Psoas muscle (tissue), 8 donors: ENCODE results near the gene TYMS. TPM values are rescaled to one million over a fixed set of nuclear protein-coding genes. Genes with fewer than 3 reads are reported as not detected.
A peak's percentile ranks its signal among the peaks of the same experiment; 100 is the strongest.

Experiments
- ATAC-seq, 4 donors: fragments of 200-7000 bp; cut with Tn5 transposase; one replicate each; pipeline ENCODE4 v1.9.1; 2020; ENCODE audit warnings: moderate library complexity in 3 of 4, mild to moderate bottlenecking in 2 of 4
- DNase-seq, 2 donors: peaks; one replicate each; pipeline ENCODE4 v3.0.0-alpha.2; 2020
- H3K27ac ChIP-seq: fragments of 200-600 bp; one replicate; pipeline ENCODE4 v1.8.0; 2022
- H3K27me3 ChIP-seq, 3 donors: fragments of 200-600 bp in 1 of 3; one replicate each; pipeline versions ENCODE4 v1.6.1 to v1.8.0; 2013 to 2022; ENCODE audit warnings: low read length in 2 of 3, mild to moderate bottlenecking in 2 of 3, moderate library complexity in 1 of 3; ENCODE audit not compliant: insufficient read depth in 3 of 3
- H3K36me3 ChIP-seq, 2 donors: fragments of 200-600 bp in 1 of 2; one replicate each; pipeline versions ENCODE4 v1.6.1 to v1.8.0; 2013 to 2022; ENCODE audit warnings: low read depth in 1 of 2, mild to moderate bottlenecking in 1 of 2, moderate library complexity in 1 of 2; ENCODE audit not compliant: insufficient read depth in 1 of 2
- H3K4me1 ChIP-seq: fragments of 200-600 bp; one replicate; pipeline ENCODE4 v1.8.0; 2022
- H3K4me3 ChIP-seq: fragments of 200-600 bp; one replicate; pipeline ENCODE4 v1.8.0; 2022; ENCODE audit warnings: mild to moderate bottlenecking
- H3K9me3 ChIP-seq: fragments of 200-600 bp; one replicate; pipeline ENCODE4 v1.8.0; 2022
- CTCF ChIP-seq: fragments of 200-600 bp; IDR thresholded peaks from one replicate; pipeline ENCODE4 v1.8.0; 2022; ENCODE audit warnings: antibody characterized with exemption
- WGBS, 3 donors: extraction: QIAGEN DNeasy Blood & Tissue Kit; methylation state at CpG; one replicate each; pipeline versions ENCODE4 v1.1.6 to v1.1.7; 2013; 5-methylcytosine and 5-hydroxymethylcytosine counted together
- intact Hi-C, 2 donors: fragments of 100-400 bp; cut with DNase I; formaldehyde crosslinking; loops; one replicate each; pipeline versions ENCODE4 v1.11.0 to v1.14.2; 2022
- polyA plus RNA-seq, 3 donors: library from polyadenylated mRNA; stranded (reverse); fragments of 200-250 nt; gene quantifications; one replicate each; pipeline ENCODE4 v1.2.3, GENCODE V29; 2013
- total RNA-seq, 4 donors: library from RNA; stranded (reverse); fragmentation: NEBNext Ultra II Directional in 2 of 4; extraction: Animal tissue kit (Norgen Biotek cat#: 25700) in 2 of 4; gene quantifications; one replicate each; pipeline versions ENCODE4 v1.2.1 to v1.2.4, GENCODE V29; 2021 to 2023
- donor health status: healthy with polysubstance abuse.
- donor health status: DM: no; HTN: no; CAD: no; lungs with moderate emphysema.
- donor health status: Bipolar disorder and iron deficiency.
- donor health status: healthy.
- donor health status: DM: yes; HTN: yes; CAD: no.
- donor health status: DM: no; HTN: no; CAD: no.
- donor health status: DM: no; HTN: no; CAD: no.
- donor health status: DM: yes; HTN: yes; CAD: no.

TYMS gene
- total and polyA plus RNA-seq, 7 donors: 0.25 to 0.65 (median 0.32) TPM; not detected in 1

- Histone ChIP-seq H3K4me1 (no peaks in the 10 kb centered on the region), H3K4me3 (no peak overlapping the region), H3K27me3 (peaks cover 0 to 4% (median 2%) of the 10 kb centered on the region in 3 donors), H3K9me3 (no peaks in the 10 kb centered on the region), H3K27ac (no peak overlapping the region), H3K36me3 (no peaks in the 10 kb centered on the region)
- TF ChIP-seq CTCF: peak; percentile 55
- intact Hi-C loops: loop anchor here (2.0 to 10.0 kb wide), 2 partner anchors 211 to 215 kb away; no protein-coding TSS in a partner anchor
- ATAC-seq (peak in 2 of 4 donors; percentile 41 to 56), DNase-seq (peak; percentile 44 to 61)
- 62 to 65% (median 63%) methylated on average over 11 of the region's 11 CpGs for WGBS, 3 donors
Measured at GRCh38 chr18:623761-624620, 33.5 kb upstream of the TYMS start.

GRCh38 chr18:627231-627630 is 30.2 kb upstream of the TYMS start:
- no peaks in the 10 kb centered on the region for H3K36me3 ChIP-seq
- H3K27ac ChIP-seq: no peak overlapping the region
- no peak for TF ChIP-seq CTCF
- DNase-seq: no peak
- intact Hi-C loops: loop anchor here in 1 of 2 donors (10.0 kb wide), 1 partner anchor 208 kb away; no protein-coding TSS in a partner anchor
- peaks cover 0 to 2% (median 2%) of the 10 kb centered on the region in 3 donors for H3K27me3 ChIP-seq
- no peaks in the 10 kb centered on the region for H3K4me1 ChIP-seq
- H3K9me3 ChIP-seq: no peaks in the 10 kb centered on the region
- no peak overlapping the region for H3K4me3 ChIP-seq
- WGBS, 3 donors: 23 to 43% (median 24%) methylated on average over 2 of the region's 2 CpGs
- ATAC-seq: no peak

GRCh38 chr18:629269-630150 is 27.9 kb upstream of the TYMS start:
- Histone ChIP-seq H3K27ac (no peak overlapping the region), H3K9me3 (no peaks in the 10 kb centered on the region), H3K36me3 (no peaks in the 10 kb centered on the region), H3K4me3 (no peak overlapping the region), H3K4me1 (no peaks in the 10 kb centered on the region), H3K27me3 (peaks cover 0 to 2% (median 0%) of the 10 kb centered on the region in 3 donors)
- TF ChIP-seq CTCF: no peak
- WGBS, 3 donors: 82 to 92% (median 87%) methylated on average over 6 of the region's 6 CpGs
- intact Hi-C loops: loop anchor here in 1 of 2 donors (10.0 kb wide), 1 partner anchor 205 kb away; no protein-coding TSS in a partner anchor
- DNase-seq (no peak), ATAC-seq (no peak)

- ATAC-seq (no peak), DNase-seq (no peak)
- no peaks in the 10 kb centered on the region for H3K36me3 ChIP-seq
- H3K27ac ChIP-seq: no peak overlapping the region
- intact Hi-C loops: no loop called here
- H3K27me3 ChIP-seq: peaks cover 0 to 2% (median 0%) of the 10 kb centered on the region in 3 donors
- no peak overlapping the region for H3K4me3 ChIP-seq
- no peaks in the 10 kb centered on the region for H3K9me3 ChIP-seq
- H3K4me1 ChIP-seq: no peaks in the 10 kb centered on the region
- no peak for TF ChIP-seq CTCF
Measured at GRCh38 chr18:631560-631959, 25.9 kb upstream of the TYMS start.
